Activated CD8-positive, alpha-beta memory T cell treated with anti-CD3 and anti-CD28 coated beads, Interleukin-2, amount 50 U/mL, for 4 hours (primary cell): Measurements from ENCODE around the gene MPO.

Experiments
- DNase-seq: peaks from one replicate; pipeline ENCODE4 v3.0.0-alpha.2; 2020

MPO gene, protein sequence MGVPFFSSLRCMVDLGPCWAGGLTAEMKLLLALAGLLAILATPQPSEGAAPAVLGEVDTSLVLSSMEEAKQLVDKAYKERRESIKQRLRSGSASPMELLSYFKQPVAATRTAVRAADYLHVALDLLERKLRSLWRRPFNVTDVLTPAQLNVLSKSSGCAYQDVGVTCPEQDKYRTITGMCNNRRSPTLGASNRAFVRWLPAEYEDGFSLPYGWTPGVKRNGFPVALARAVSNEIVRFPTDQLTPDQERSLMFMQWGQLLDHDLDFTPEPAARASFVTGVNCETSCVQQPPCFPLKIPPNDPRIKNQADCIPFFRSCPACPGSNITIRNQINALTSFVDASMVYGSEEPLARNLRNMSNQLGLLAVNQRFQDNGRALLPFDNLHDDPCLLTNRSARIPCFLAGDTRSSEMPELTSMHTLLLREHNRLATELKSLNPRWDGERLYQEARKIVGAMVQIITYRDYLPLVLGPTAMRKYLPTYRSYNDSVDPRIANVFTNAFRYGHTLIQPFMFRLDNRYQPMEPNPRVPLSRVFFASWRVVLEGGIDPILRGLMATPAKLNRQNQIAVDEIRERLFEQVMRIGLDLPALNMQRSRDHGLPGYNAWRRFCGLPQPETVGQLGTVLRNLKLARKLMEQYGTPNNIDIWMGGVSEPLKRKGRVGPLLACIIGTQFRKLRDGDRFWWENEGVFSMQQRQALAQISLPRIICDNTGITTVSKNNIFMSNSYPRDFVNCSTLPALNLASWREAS

GRCh38 chr17:58280480-58281217 lies at the start of gene MPO:
Gene MPO (minus strand): TSS chr17:58280935. CDS start chr17:58280758, 177 bp downstream.
- DNase-seq = no peak

DNA sequence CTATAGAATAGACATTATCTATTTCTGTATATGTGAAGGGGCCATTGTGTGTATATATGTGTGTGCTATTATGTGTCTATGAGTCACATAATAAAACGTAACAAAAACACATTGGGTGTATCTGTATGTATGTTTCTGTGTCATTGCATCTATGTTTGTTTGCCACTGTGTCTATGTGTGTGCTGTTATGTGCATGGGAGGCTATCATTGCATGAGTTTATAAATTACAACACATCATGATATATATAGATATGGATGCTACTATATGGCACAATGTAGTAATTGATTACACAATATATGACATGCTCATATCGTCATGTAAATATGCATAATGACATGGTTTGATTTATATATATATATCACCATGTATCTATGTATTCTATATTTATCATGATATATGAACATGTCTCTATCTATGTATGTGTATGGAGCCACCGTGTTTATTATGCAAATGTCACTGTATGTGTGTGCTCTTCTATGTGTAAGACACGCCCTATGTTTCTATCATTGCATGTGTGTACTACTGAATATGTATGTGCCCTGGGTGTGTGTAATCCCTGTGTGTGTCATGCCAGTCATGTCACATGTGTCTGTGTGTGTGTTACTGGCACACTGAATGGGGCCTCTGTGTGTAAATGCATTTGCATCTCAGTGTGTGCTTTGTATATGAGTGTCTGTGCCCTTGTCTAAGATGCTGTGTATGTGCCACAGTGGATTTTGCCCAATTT lies 49.2 kb upstream of the MPO start:
- peak; percentile 39 for DNase-seq

DNA sequence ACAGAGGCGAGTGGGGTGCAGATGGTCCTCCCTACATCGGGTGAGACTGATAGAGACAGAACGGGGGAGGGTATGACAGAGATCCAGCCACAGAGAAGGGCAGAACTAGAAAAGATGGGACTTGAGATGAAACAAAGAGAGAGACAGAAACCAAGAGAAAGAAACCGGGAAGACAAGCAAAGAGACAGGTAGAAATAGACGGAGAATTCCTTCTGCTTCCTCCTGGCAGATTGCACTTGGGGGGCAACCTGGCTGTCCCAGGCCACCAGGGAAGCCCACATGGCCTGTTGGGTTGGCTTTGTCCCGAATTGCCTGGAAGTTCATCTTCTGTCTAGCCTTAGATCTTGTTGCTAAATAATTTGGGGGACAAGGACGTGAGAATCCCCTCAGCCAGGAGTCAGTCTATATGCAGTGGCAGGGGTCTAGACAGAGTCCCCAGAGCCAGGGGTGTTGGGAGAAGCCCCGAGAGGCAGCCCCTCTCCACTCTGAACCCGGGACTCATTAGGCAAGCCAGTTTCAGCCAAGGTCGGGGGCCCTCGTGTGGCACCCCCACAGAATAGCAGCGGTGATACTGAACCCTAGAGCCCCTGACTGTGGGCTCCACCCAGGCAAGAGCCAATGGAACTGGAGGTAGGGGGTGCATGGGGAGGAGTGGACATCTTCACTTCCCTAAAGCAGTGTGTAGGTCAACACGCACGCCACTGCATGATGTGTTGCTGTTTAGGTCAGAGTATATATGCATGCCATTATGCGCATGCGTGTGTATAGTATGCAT lies 48.5 kb upstream of the MPO start:
- peak; percentile 80 for DNase-seq

DNA sequence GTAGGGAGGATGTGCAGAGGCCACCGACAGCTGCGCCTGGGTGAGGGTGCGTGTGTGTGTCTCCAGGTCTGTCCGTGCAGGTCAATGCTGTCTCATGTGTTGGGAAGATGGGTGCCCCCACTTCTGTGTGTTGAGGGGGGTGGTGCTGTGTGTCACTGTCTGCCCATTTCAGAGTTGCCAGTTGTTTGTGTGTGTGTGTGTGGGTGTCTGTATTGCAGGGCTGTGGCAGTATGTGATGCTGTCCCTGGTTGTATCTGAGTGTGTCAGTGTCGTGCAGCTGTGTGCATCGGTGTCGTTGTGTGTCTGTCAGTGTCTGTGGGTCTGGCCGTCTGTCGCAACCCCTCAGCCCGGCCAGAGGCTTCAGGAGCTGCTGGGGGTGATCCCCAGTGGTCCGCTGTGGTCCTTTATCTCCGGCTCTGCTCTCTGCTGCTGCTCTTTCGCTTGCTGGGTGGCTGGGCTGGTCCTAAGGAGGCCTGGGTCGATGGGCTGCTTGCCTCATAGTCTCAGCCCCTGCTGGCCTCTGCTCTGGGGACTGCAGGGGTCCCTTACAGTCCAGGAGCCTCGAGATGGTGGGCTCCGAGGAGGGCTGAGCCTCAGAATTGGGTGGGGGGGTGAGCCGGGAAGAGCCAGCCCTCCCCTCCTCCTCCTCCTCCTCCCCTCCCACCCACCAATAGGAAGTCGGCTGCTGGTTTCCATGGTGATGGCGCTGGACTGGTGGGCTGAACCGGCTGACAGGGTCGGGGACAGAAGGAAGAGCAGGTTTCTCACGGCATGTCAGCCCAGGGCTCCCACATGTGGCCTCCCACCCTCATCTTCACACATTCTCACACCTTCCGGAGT lies 47.7 kb upstream of the MPO start, which contains the start of gene TSPOAP1:
Gene TSPOAP1, minus strand, starts transcription at position 601 of the 840 bp plus-strand sequence. CDS start 875 bp downstream, outside the sequence.
- peak; percentile 82 for DNase-seq

GRCh38 chr17:58327363-58328194 lies 46.8 kb upstream of the MPO start:
- peak; percentile 56 for DNase-seq

DNA sequence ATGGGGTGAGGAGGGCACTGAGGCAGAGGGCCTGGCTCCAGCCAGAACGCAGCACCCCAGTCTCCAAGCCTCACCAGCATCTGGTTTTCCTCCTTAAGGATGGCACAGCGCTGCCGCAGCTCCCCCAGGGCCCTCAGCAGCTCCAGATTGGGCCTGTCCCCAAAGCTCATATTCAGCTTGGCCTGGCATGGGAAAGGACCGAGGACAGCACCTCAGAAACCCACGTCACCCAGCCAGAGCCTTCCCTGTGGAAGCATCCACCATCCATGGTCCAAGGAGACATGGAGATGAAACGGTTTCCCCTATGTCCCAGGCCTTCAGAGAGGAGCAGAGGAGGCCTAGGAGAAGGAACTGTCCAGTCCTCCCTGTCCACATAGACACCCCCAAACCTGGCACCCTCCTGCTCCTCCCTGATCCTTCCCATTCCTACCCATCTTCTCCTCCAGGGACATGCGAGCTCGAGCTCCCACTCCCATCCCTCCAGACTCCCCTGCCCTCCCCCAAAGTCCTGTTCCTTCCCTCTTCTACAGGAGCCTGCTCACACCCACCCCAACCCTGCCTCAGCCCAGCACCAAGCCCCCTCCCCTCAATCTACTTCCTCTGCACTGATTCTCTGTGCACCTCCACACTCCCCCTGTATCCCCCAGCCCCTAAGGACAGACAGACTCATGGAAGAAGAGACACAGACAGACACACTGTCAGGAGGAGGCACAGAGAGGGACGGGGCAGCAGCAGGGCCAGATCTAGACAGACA lies 46.1 kb upstream of the MPO start:
- DNase-seq = no peak

DNA sequence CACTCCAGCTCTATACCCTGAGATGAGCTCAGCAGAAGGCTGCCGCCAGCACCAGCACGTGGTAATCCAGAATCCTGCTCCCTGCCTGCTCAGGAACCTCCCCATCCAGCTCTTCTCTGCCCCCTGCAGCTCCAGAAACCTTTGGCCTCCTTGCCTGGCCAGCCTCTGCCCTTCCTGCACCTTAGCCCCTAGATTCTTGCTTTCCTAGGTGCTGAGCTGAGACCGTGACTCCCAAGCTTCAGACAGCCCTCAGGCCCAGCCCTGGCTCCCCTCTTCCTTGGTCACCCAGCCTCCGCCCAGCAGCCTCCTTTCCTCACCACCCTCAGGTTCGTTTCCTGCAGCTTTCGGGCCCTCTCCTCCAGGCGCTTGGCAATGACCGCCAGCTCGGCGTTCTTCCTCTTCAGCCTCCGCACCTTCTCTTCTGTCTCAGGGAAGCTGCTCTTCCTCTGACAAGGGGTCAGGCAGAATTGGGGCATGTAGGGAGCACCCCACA lies 45.3 kb upstream of the MPO start:
- no peak for DNase-seq

DNA sequence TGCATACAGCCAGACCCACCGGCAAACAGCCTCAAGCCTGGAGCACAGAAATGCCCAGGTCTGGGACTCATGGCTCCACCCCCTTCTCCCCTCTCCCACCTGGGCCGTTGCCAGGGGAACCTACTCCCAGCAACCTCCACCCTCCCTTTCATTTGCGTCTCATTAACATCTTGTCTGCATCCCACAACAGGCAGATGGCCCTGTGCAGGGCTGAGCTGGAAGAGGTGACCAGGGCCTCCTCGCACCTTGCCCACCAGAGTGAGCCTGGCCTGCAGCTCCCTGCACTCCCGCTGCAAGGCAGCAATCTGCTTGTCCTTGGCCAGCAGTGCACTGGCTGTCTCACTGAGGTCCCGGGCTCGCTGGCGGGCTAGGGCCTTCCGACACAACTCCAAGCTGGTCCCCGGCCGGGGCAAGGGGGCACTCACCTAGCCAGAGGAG lies 44.6 kb upstream of the MPO start:
- DNase-seq = no peak

DNA sequence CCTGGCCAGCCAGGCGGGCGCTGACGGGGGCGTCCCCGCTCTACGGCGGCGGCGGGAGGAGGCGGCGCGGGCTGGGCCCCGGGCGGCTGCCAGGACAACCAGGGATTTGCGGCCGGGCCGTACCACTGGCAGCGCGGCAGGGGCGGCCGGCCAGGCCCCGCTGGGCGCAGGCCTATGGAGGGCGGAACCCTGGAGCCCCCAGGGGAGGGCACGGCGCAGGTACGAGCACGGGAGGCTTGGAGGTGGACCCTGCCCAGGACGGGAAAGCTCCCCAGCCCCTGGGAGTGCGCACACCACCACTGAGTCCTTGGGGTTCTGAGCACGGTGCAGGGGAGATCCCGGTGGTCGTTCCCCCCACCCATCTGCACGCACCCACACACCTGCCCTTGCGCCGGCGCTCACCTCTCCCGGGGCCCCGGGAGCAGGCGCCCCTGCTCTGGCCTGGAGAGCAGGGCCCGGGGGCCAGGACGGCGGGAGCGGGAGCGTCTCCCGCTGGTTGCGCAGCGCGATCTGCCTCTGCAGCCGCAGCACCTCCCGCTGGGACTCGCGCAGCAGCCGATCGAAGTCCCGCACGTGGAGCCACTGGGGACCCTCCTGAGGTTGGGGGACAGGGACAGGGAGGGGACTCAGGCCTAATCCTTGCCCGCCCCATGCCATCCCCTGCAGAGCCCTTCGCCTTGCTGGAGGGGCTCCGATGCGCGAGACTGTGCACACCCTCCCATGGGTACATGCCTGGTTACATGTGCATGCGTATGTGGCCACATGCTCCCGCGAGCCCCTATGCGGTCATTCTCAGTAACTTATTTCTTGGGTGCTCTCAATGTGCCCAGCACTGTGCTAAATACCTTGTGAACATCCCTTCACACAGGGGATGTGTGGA lies 43.9 kb upstream of the MPO start:
- DNase-seq = no peak

DNA sequence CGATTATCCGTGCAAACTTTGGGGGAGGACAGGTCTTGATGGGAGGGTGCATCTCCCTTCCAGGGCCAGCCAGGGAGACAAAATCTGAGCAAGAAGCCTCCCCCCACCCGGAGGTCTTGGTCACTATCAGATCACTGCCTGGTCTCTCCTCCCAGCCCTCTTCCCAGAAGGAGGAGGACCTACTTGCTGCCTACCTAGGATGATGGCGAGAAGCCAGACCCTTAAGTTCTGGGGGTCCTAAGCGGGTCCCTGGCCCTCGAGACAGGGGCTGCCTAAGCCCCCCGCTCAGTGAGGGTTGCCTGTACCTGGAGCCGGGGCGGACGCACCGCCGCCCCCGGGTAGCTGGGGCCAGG lies 43.3 kb upstream of the MPO start:
- DNase-seq = no peak

- no peak for DNase-seq
Measured at GRCh38 chr17:58323366-58324055, 42.8 kb upstream of the MPO start.

DNA sequence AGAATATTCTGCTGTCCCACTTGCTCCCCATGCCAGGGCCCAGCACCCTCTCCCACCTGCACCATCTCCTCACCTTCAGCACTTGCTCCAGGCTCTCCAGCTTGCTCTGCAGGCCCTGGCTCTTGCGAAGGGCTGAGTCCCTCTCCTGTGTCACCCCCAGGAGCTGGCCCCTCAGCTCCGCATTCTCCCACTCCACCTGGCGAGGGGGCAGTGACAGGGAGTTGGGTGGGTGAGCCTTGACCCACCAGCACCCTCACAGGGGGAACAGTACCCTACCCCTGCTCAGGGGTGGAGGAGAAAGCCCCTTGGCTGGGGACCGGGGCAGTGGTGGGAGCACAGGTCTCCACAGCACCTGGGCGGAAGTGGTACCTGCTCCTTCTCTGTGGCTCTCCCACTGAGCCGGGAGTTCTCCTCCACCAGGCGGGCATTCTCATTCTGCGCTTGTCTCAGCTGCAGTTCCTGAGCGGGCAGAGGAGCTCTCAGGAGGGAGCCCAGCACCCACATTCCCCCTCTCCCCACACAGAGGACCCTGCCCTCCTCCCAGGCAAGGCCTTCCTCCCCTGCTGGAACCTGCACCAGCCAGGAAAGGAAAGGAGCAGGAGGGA lies 41.9 kb upstream of the MPO start:
- DNase-seq = no peak

- no peak for DNase-seq
Measured at GRCh38 chr17:58321571-58322525, 41.1 kb upstream of the MPO start.

DNA sequence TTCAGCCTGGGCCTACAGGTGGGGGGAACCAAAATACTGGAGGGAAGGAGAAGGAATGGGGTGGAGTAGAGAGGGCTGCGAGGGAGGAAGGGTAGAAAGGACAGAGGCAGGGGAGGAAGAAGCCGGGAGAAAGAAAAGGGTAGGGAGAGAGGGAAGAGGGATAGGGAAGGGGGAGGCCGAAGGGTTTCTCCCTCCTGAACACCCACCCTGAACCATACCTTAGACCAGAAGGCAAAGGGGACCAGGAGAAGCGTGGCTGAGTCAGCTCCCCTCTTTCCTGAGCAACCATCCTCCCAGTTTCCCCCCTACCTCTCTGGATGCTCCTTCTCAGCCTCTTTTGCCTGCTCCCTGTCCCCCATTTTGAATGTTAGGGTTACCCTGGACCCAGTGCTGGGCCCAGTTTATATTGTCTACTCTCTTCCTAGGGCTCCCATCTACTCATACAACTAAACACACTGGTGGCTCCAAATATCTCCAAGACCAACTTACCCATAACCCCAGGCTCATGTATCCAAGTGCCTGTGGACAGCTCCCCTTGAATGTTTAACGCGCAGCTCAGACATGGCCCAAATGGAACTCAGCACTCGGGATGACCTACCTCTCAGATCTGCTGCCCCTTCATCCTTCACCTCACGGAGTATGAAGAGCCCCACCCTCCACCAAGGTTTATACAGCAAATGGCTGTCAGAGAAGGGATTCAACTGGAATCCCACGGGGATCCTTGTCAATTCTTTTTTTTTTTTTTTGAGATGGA lies 40.0 kb upstream of the MPO start:
- peak; percentile 4 for DNase-seq

DNA sequence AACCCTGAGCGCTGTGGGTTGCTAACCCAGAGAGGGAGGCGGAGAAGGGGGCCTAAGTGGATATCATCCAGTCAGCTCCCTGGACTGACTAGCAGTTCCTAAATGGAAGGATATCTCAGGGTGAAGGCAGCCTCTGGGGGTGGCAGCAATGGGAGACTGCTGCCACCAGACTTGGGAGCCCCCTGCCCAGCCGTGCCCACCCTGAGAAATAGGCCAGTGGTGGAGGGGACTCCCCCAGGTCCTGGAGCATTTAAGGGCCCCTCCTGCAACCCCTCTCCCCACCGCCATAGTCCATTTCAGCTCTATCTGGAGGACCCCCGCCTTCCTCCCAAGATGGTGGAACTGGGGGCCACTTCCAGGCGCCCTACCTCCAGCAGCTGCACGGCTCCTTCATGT lies 39.4 kb upstream of the MPO start:
- peak; percentile 4 for DNase-seq
